Peyer's patch (tissue), 4 donors: ENCODE results near the gene PSMB8. TPM values are rescaled to one million over a fixed set of nuclear protein-coding genes. Genes with fewer than 3 reads are reported as not detected.

Experiments used
- DNase-seq, 3 donors: peaks; one replicate each; pipeline ENCODE4 v3.0.0-alpha.2; 2017 to 2019
- H3K27ac ChIP-seq, 4 donors: fragments of 200-600 bp; sonication (generic); one replicate each; pipeline ENCODE4 v1.5.1; 2016 to 2019
- H3K27me3 ChIP-seq, 2 donors: fragments of 200-600 bp; sonication (generic); one replicate each; pipeline ENCODE4 v1.5.1; 2019
- H3K36me3 ChIP-seq, 3 donors: fragments of 200-600 bp; sonication (generic); one replicate each; pipeline ENCODE4 v1.5.1; 2016 to 2019
- H3K4me1 ChIP-seq, 4 donors: fragments of 200-600 bp; sonication (generic); one replicate each; pipeline ENCODE4 v1.5.1; 2016 to 2019
- H3K4me3 ChIP-seq, 4 donors: fragments of 200-600 bp; sonication (generic); 1 replicate in 3 of 4; 2 replicates in 1 of 4; pipeline ENCODE4 v1.5.1; 2016 to 2019; ENCODE audit warnings: mild to moderate bottlenecking in 1 of 4
- H3K9me3 ChIP-seq, 4 donors: fragments of 200-600 bp; sonication (generic); one replicate each; pipeline ENCODE4 v1.5.1; 2016 to 2019; ENCODE audit warnings: mild to moderate bottlenecking in 1 of 4
- POLR2A ChIP-seq, 2 donors: fragments of 450-650 bp; IDR thresholded peaks; one replicate each; pipeline ENCODE4 v1.5.1; 2017; ENCODE audit warnings: antibody characterized with exemption in 2 of 2, mild to moderate bottlenecking in 2 of 2, moderate library complexity in 2 of 2
- total RNA-seq, 4 donors: library from RNA; depleted of rRNA; stranded (reverse); fragments of >200 nt; gene quantifications; one replicate each; pipeline ENCODE4 v1.1.0, GENCODE V29; 2016
- TF ChIP-seq, protein P1 (sequence below), 6 experiments: fragments of 450-650 bp in 4 of 6; fragments of 200-600 bp in 2 of 6; sonication (generic) in 1 of 6; IDR thresholded peaks; one replicate each; pipeline ENCODE4 v1.5.1; 2017 to 2019; ENCODE audit warnings: antibody characterized with exemption in 6 of 6, mild to moderate bottlenecking in 3 of 6, moderate library complexity in 1 of 6

PSMB8 gene
- total RNA-seq, 4 donors from 2014 or later: 48.1 to 104 (median 96.0) TPM

DNA sequence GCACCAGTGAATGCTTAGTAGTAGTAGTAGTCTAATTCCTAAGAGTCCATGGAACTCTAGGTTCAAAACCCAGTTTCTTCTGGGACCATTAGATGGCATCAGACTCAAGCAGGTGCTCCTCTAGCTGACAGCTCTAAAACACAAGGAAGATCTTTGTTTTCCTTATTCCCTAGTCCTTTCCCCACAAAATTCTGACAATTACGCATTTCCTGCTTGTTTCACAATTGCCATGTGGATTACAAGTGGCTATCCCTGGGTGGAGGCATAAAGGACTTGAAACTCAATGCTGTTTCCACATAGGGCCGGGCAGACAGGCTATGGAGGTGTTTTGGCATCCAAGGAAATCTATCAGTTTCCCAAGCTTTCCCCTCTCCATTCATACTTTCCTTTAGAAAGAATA, 17.9 kb downstream of the PSMB8 start:
- Histone ChIP-seq H3K27ac (peak overlapping the region in 1 of 4 donors; percentile 8), H3K27me3 (no peaks in the 10 kb centered on the region), H3K4me1 (no peaks in the 10 kb centered on the region), H3K9me3 (no peaks in the 10 kb centered on the region), H3K4me3 (no peak overlapping the region), H3K36me3 (peaks cover 0 to 32% (median 0%) of the 10 kb centered on the region in 3 donors)
- DNase-seq: no peak
- TF ChIP-seq, protein P1, sequence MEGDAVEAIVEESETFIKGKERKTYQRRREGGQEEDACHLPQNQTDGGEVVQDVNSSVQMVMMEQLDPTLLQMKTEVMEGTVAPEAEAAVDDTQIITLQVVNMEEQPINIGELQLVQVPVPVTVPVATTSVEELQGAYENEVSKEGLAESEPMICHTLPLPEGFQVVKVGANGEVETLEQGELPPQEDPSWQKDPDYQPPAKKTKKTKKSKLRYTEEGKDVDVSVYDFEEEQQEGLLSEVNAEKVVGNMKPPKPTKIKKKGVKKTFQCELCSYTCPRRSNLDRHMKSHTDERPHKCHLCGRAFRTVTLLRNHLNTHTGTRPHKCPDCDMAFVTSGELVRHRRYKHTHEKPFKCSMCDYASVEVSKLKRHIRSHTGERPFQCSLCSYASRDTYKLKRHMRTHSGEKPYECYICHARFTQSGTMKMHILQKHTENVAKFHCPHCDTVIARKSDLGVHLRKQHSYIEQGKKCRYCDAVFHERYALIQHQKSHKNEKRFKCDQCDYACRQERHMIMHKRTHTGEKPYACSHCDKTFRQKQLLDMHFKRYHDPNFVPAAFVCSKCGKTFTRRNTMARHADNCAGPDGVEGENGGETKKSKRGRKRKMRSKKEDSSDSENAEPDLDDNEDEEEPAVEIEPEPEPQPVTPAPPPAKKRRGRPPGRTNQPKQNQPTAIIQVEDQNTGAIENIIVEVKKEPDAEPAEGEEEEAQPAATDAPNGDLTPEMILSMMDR (IDR thresholded peaks at IDR 0.05): peak in 4 of 6 experiments; percentile 34 to 71 (median 63)
- TF ChIP-seq POLR2A (IDR thresholded peaks at IDR 0.05): no peak

DNA sequence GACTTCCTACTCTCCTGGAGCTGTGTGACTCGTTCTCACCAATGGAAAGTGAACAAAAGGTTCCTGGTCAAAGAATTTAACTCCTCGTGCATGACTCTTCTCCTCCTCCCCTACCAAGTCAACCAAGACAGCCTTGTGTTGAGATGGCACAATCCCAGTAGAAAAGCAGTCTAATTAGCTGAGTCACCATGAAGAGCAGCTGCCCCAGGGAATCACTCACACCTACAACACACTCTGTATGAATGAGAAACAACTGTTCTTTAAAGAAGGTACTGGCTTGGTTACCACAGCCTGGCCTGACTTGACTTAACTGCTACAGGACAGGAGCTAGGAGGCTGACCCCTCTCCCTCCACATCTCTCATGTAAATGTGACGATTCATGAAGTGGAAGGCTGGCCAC, 24.1 kb downstream of the PSMB8 start:
- Histone ChIP-seq H3K27ac (no peak overlapping the region), H3K4me3 (no peak overlapping the region), H3K9me3 (no peaks in the 10 kb centered on the region), H3K4me1 (peaks cover 0 to 5% (median 0%) of the 10 kb centered on the region in 4 donors), H3K27me3 (no peaks in the 10 kb centered on the region), H3K36me3 (no peaks in the 10 kb centered on the region)
- TF ChIP-seq, protein P1 (IDR thresholded peaks at IDR 0.05): no peak
- no peak for TF ChIP-seq POLR2A (IDR thresholded peaks at IDR 0.05)
- no peak for DNase-seq

DNA sequence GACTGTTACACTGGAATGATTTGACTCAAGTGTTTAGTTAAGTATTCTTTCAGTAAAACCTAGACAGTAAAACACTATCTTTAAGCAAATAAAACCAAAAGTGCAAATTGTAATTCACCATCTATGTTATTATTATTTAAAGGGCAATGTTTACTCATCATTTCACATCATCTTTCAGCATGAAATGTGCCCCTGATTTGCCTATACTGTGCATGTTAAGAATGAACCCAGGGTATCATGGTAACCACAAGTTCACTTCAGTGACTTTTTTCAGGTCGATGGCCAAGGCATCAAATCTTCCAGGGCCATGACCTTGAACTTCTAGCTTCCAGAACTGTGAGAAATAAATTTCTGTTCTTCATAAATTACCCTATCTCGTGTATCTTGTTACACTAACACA, 25.0 kb downstream of the PSMB8 start:
- Histone ChIP-seq H3K27ac (no peak overlapping the region), H3K4me1 (peaks cover 0 to 7% (median 0%) of the 10 kb centered on the region in 4 donors), H3K27me3 (no peaks in the 10 kb centered on the region), H3K4me3 (no peak overlapping the region), H3K9me3 (no peaks in the 10 kb centered on the region), H3K36me3 (no peaks in the 10 kb centered on the region)
- DNase-seq: no peak
- TF ChIP-seq POLR2A (IDR thresholded peaks at IDR 0.05): no peak
- TF ChIP-seq, protein P1 (IDR thresholded peaks at IDR 0.05): no peak

DNA sequence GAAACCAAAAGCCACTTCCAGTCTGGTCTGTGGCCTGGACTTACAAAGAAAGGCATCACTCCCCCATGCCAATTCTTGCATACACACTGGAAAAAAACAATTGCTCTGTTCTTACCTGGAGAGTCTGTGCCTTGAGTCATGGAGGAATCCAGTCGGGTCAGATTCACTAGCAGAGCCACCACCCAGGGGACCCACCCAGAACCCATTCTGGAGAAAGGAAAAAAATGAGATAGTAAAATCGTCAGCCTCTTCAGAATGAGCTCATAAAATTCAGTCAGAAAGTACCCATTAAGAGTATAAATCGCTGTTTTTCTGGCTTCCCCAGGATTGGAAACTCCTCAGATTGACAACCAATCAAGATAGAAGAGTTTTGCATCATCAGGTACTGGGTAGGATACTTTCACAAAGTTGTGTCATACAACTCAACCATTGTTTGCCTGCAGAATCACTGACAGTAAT, 27.1 kb downstream of the PSMB8 start, which contains the start of gene HLA-DOB:
HLA-DOB (minus strand) TSS at position 257 of the 459 bp plus-strand sequence; CDS start at position 206, 51 bp downstream.
- TF ChIP-seq, protein P1 (IDR thresholded peaks at IDR 0.05): no peak
- no peak for TF ChIP-seq POLR2A (IDR thresholded peaks at IDR 0.05)
- Histone ChIP-seq H3K4me3 (peak within 1 kb of the TSS in 3 of 4 donors; percentile 24 to 42 (median 41)), H3K4me1 (peaks cover 0 to 7% (median 0%) of the 10 kb centered on the region in 4 donors), H3K9me3 (no peaks in the 10 kb centered on the region), H3K27ac (peak within 1 kb of the TSS in 3 of 4 donors; percentile 26 to 90 (median 81)), H3K36me3 (no peaks in the 10 kb centered on the region), H3K27me3 (no peaks in the 10 kb centered on the region)
- no peak for DNase-seq

DNA sequence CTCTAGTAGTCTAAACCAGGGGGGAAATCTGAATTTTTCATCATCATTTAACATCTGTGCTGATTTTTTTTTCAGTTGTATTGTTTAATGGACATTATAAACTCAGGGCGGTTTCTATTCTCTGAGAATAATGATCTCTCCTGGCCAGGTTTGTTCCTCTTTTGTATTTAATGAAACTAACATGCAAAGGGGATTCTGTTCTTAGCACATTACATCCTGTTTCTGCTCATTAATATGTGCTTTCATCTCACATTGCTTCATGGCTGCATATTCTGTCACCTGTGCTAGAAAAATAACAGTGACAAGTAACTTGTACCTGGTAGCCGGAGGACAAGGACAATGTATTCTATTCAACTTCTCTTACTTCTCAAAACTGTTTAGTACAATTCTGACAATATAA, 27.9 kb downstream of the PSMB8 start:
- H3K27ac ChIP-seq: peak overlapping the region in 3 of 4 donors; percentile 26 to 90 (median 81)
- H3K4me1 ChIP-seq: peaks cover 0 to 7% (median 0%) of the 10 kb centered on the region in 4 donors
- H3K4me3 ChIP-seq: peak overlapping the region in 2 of 4 donors; percentile 41 to 42
- no peaks in the 10 kb centered on the region for H3K36me3 ChIP-seq
- DNase-seq: no peak
- TF ChIP-seq, protein P1 (IDR thresholded peaks at IDR 0.05): no peak
- no peak for TF ChIP-seq POLR2A (IDR thresholded peaks at IDR 0.05)
- no peaks in the 10 kb centered on the region for H3K9me3 ChIP-seq
- H3K27me3 ChIP-seq: no peaks in the 10 kb centered on the region
